ENCODE measurements around the gene CYP2A6.
"Not testable (repeated sequence)": the region's sequence is repeated elsewhere in the genome, so short reads cannot be mapped to it uniquely, and the experiment has no call there.

Gene CYP2A6, protein sequence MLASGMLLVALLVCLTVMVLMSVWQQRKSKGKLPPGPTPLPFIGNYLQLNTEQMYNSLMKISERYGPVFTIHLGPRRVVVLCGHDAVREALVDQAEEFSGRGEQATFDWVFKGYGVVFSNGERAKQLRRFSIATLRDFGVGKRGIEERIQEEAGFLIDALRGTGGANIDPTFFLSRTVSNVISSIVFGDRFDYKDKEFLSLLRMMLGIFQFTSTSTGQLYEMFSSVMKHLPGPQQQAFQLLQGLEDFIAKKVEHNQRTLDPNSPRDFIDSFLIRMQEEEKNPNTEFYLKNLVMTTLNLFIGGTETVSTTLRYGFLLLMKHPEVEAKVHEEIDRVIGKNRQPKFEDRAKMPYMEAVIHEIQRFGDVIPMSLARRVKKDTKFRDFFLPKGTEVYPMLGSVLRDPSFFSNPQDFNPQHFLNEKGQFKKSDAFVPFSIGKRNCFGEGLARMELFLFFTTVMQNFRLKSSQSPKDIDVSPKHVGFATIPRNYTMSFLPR

DNA sequence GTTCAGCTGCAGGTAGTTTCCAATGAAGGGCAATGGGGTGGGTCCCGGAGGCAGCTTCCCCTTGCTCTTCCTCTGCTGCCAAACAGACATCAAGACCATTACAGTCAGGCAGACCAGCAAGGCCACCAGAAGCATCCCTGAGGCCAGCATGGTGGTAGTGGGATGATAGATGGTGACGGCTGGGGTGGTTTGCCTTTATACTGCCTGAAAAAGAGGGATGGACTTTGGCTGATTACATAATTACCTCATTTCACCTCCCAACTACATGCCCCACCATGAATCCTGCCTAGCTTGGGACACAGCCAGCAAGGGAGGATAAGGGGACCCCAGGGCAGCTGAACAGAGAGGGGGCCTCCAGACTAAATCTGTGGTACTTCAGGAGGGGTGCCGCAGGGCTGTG, at the start of gene CYP2A6:
CYP2A6 (minus strand) TSS at position 171 of the 400 bp plus-strand sequence; CDS start at position 150, 21 bp downstream.
- H3K9ac ChIP-seq (ENCODE audit: low read depth in 1 of 2, low read length in 2 of 2); H3K4me3 ChIP-seq (ENCODE audit: low read length in 2 of 2): not testable (repeated sequence)

DNA sequence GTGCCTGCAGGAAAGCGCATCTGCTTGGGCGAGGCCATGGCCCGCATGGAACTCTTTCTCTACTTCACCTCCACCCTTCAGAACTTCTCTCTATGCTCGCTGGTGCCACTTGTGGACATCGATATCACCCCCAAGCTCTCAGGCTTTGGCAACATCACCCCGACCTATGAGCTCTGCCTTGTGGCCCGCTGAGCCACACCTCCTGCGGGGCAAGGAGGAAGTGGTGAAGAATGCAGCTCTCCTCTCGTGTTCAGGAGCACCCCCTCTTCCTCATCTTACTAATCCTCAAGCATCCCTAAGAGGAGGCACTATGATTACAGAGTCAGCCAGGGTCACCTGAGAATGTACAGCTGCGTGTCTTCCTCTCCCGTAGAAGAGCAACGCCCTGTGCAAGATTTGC, 49.7 kb upstream of the CYP2A6 start:
- H3K27ac ChIP-seq (ENCODE audit: low read depth in 2 of 2, low read length in 2 of 2) = not testable (repeated sequence)

More for the DNA sequence above, at the start of gene CYP2A6:
- H3K4me1 ChIP-seq (ENCODE audit: control insufficient read depth in 2 of 2, insufficient read depth in 2 of 2, low read length in 2 of 2); H3K27me3 ChIP-seq (ENCODE audit: control insufficient read depth in 2 of 2, insufficient read depth in 2 of 2, low read length in 2 of 2); H3K9me3 ChIP-seq (ENCODE audit: control insufficient read depth in 2 of 2, low read length in 2 of 2); H3K36me3 ChIP-seq (ENCODE audit: control insufficient read depth in 2 of 2, insufficient read depth in 2 of 2, low read length in 2 of 2); H3K27ac ChIP-seq (ENCODE audit: low read depth in 2 of 2, low read length in 2 of 2): not testable (repeated sequence)

DNA sequence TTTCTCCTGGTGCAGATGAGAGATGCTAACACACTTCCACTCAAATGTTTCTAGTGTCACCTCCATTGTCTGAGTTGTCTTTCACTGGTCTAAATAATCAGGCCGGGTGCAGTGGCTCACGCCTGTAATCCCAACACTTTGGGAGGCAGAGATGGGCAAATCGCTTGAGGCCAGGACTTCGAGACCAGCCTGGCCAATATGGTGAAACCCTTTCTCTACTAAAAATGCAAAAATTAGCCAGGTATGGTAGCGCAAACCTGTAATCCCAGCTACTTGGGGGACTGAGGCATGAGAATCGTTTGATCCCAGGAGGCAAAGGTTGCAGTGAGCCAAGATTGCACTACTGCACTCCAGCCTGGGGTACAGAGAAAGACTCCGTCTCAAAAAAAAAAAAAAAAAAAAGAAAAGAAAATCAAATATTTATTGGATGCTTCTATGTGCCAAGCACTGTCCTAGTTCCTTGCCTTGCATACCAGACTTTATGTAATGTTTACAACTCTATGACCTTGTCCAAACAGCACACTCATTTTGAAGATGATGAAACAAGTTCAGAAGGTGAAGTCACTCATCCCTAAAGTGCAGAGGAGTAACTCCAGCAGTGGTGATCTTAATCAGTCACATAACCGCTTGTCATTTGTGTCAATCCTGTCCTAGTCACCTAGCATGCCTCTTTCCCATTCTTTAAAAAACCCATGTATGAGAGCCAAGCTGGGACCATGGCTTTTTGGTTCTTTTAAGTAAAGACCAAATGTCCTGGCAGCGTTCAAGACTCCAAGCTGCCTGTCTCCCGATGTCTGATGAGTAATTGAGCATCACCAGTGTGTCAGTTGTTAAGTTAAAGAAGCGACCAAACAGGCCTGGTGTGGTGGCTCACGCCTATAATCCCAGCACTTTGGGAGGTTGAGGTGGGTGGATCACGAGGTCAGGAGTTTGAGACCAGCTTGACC, 46.9 kb upstream of the CYP2A6 start:
- H3K4me3 ChIP-seq (ENCODE audit: low read length in 2 of 2); H3K36me3 ChIP-seq (ENCODE audit: control insufficient read depth in 2 of 2, insufficient read depth in 2 of 2, low read length in 2 of 2); H3K9ac ChIP-seq (ENCODE audit: low read depth in 1 of 2, low read length in 2 of 2); H3K27ac ChIP-seq (ENCODE audit: low read depth in 2 of 2, low read length in 2 of 2); H3K27me3 ChIP-seq (ENCODE audit: control insufficient read depth in 2 of 2, insufficient read depth in 2 of 2, low read length in 2 of 2); H3K9me3 ChIP-seq (ENCODE audit: control insufficient read depth in 2 of 2, low read length in 2 of 2); H3K4me1 ChIP-seq (ENCODE audit: control insufficient read depth in 2 of 2, insufficient read depth in 2 of 2, low read length in 2 of 2): not testable (repeated sequence)

More for the DNA sequence above, 49.7 kb upstream of the CYP2A6 start:
- H3K36me3 ChIP-seq (ENCODE audit: control insufficient read depth in 2 of 2, insufficient read depth in 2 of 2, low read length in 2 of 2); H3K27me3 ChIP-seq (ENCODE audit: control insufficient read depth in 2 of 2, insufficient read depth in 2 of 2, low read length in 2 of 2); H3K4me1 ChIP-seq (ENCODE audit: control insufficient read depth in 2 of 2, insufficient read depth in 2 of 2, low read length in 2 of 2); H3K4me3 ChIP-seq (ENCODE audit: low read length in 2 of 2); H3K9me3 ChIP-seq (ENCODE audit: control insufficient read depth in 2 of 2, low read length in 2 of 2); H3K9ac ChIP-seq (ENCODE audit: low read depth in 1 of 2, low read length in 2 of 2): not testable (repeated sequence)

DNA sequence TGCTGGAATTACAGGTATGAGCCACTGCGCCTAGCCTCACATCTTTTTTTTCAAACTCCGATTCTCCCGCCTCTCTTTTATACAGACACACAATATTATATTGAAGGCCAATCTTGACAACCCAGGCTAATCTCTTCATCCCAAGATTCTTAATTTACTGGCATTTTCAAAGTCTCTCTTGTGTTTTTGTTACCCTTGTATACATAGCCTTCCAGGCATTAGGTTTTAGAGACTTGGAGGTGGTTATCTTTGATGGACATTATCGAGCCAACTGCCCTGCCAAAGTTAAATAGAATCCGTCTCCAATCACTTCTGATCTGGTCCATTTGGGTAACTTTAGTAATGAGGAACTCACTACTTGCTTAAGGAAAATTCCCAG, 46.2 kb upstream of the CYP2A6 start:
- Histone ChIP-seq H3K9me3 (ENCODE audit: control insufficient read depth in 2 of 2, low read length in 2 of 2) (no peaks in the 10 kb centered on the region), H3K36me3 (ENCODE audit: control insufficient read depth in 2 of 2, insufficient read depth in 2 of 2, low read length in 2 of 2) (no peaks in the 10 kb centered on the region), H3K9ac (ENCODE audit: low read depth in 1 of 2, low read length in 2 of 2) (no peak overlapping the region), H3K27ac (ENCODE audit: low read depth in 2 of 2, low read length in 2 of 2) (no peak overlapping the region), H3K27me3 (ENCODE audit: control insufficient read depth in 2 of 2, insufficient read depth in 2 of 2, low read length in 2 of 2) (no peaks in the 10 kb centered on the region), H3K4me1 (ENCODE audit: control insufficient read depth in 2 of 2, insufficient read depth in 2 of 2, low read length in 2 of 2) (no peaks in the 10 kb centered on the region), H3K4me3 (ENCODE audit: low read length in 2 of 2) (no peak overlapping the region)

DNA sequence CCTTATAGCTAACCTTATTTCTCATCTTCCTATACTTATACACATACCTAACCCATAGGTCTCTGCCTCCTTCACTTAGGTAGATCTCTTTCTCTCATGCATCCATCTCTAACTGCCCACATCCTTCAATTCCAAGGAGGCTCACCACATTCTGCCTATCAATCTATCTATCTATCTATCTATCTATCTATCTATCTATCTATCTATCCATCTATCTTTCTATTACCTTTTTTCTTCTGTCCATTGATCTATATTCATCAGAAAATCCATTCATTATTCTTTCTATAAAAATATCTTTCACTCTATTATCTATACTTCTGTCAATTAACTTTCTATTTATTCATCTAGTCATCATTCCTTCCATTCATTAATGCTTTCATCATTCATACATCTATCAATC, 42.9 kb upstream of the CYP2A6 start:
- H3K36me3 ChIP-seq (ENCODE audit: control insufficient read depth in 2 of 2, insufficient read depth in 2 of 2, low read length in 2 of 2) = no peaks in the 10 kb centered on the region
- H3K27ac ChIP-seq (ENCODE audit: low read depth in 2 of 2, low read length in 2 of 2) = no peak overlapping the region
- no peak overlapping the region for H3K9ac ChIP-seq (ENCODE audit: low read depth in 1 of 2, low read length in 2 of 2)
- no peaks in the 10 kb centered on the region for H3K27me3 ChIP-seq (ENCODE audit: control insufficient read depth in 2 of 2, insufficient read depth in 2 of 2, low read length in 2 of 2)
- no peaks in the 10 kb centered on the region for H3K9me3 ChIP-seq (ENCODE audit: control insufficient read depth in 2 of 2, low read length in 2 of 2)
- H3K4me1 ChIP-seq (ENCODE audit: control insufficient read depth in 2 of 2, insufficient read depth in 2 of 2, low read length in 2 of 2) = no peaks in the 10 kb centered on the region
- H3K4me3 ChIP-seq (ENCODE audit: low read length in 2 of 2) = no peak overlapping the region

DNA sequence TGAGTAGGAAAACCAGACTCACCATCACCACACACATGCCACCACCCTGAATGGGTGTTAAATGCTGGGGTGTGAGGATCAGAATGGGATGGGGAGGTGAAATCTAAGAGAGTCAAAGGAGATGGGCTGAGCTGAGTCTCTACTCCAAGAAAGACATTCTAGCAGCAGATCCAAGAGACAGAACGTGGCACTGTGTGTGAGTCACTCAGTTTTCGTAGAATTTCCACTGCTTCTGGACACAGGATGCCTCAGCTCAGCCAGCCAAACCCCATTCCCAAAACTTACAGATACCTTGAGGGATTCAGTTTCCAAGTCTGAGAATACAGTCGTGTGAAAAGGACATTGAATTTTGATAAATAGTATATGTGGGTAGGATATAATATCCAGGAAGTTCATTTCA, 39.1 kb upstream of the CYP2A6 start:
- H3K27ac ChIP-seq (ENCODE audit: low read depth in 2 of 2, low read length in 2 of 2) = no peak overlapping the region
- H3K4me3 ChIP-seq (ENCODE audit: low read length in 2 of 2) = no peak overlapping the region
- H3K27me3 ChIP-seq (ENCODE audit: control insufficient read depth in 2 of 2, insufficient read depth in 2 of 2, low read length in 2 of 2) = no peaks in the 10 kb centered on the region
- no peak overlapping the region for H3K9ac ChIP-seq (ENCODE audit: low read depth in 1 of 2, low read length in 2 of 2)
- H3K9me3 ChIP-seq (ENCODE audit: control insufficient read depth in 2 of 2, low read length in 2 of 2) = no peaks in the 10 kb centered on the region
- no peaks in the 10 kb centered on the region for H3K4me1 ChIP-seq (ENCODE audit: control insufficient read depth in 2 of 2, insufficient read depth in 2 of 2, low read length in 2 of 2)
- H3K36me3 ChIP-seq (ENCODE audit: control insufficient read depth in 2 of 2, insufficient read depth in 2 of 2, low read length in 2 of 2) = no peaks in the 10 kb centered on the region

DNA sequence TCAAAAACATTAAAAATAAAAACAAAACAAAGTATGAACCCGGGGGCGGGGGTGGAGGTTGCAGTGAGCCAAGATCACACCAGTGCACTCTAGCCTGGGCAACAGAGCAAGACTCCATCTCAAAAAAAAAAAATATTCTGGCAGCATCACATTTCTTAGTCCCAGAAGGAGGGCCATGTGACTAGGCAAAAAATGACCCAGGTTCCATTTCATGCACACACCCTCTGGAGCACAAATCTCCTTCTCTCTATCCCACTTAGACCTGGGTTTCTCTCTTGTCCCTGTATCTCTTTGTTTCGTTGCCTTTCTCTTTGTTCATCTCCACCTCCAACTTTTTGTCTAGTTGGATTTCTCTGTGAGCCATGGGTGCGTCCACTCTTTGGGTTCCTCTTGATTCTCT, 37.9 kb upstream of the CYP2A6 start:
- Histone ChIP-seq H3K9me3 (ENCODE audit: control insufficient read depth in 2 of 2, low read length in 2 of 2) (no peaks in the 10 kb centered on the region), H3K4me1 (ENCODE audit: control insufficient read depth in 2 of 2, insufficient read depth in 2 of 2, low read length in 2 of 2) (no peaks in the 10 kb centered on the region), H3K4me3 (ENCODE audit: low read length in 2 of 2) (no peak overlapping the region), H3K36me3 (ENCODE audit: control insufficient read depth in 2 of 2, insufficient read depth in 2 of 2, low read length in 2 of 2) (no peaks in the 10 kb centered on the region), H3K9ac (ENCODE audit: low read depth in 1 of 2, low read length in 2 of 2) (no peak overlapping the region), H3K27ac (ENCODE audit: low read depth in 2 of 2, low read length in 2 of 2) (no peak overlapping the region), H3K27me3 (ENCODE audit: control insufficient read depth in 2 of 2, insufficient read depth in 2 of 2, low read length in 2 of 2) (no peaks in the 10 kb centered on the region)

DNA sequence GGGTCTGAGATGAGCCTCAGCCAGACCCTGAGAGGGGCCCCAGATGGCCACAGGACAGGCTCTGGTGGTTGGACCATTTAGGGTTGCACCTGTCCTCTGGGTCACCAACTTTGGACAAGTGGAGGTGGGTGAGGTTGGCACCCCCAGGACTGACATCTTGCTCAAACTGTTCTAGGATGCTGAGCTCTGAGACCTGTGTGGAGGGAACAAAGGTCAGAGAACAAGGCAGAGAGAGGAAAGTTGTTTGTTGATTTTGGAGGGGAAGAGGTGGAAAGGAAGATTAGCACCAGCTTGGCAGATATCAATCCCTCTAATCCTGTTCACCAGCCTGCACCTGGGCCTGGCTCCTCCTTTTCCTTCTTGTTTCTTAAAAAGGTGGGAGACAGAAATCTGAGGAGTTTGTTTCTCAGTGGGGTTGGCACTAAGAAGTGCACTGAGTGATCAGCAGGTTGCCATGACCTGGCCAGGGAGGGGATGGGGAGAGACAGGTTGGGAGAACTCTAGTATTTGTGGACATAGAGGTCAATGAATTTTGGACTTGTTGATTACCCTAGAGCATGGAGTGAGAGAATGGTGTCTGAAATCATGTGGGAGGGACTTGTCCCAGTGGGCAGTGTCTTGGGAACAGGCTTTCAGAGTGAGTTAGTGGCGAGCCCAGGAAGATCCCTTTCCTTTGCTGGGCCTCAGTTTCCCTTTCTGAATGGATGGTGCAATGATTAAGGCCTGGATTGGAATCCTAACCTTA, 34.1 kb upstream of the CYP2A6 start:
- not testable (repeated sequence) for H3K36me3 ChIP-seq (ENCODE audit: control insufficient read depth in 2 of 2, insufficient read depth in 2 of 2, low read length in 2 of 2); H3K4me3 ChIP-seq (ENCODE audit: low read length in 2 of 2); H3K4me1 ChIP-seq (ENCODE audit: control insufficient read depth in 2 of 2, insufficient read depth in 2 of 2, low read length in 2 of 2); H3K27ac ChIP-seq (ENCODE audit: low read depth in 2 of 2, low read length in 2 of 2); H3K9ac ChIP-seq (ENCODE audit: low read depth in 1 of 2, low read length in 2 of 2); H3K9me3 ChIP-seq (ENCODE audit: control insufficient read depth in 2 of 2, low read length in 2 of 2); H3K27me3 ChIP-seq (ENCODE audit: control insufficient read depth in 2 of 2, insufficient read depth in 2 of 2, low read length in 2 of 2)

DNA sequence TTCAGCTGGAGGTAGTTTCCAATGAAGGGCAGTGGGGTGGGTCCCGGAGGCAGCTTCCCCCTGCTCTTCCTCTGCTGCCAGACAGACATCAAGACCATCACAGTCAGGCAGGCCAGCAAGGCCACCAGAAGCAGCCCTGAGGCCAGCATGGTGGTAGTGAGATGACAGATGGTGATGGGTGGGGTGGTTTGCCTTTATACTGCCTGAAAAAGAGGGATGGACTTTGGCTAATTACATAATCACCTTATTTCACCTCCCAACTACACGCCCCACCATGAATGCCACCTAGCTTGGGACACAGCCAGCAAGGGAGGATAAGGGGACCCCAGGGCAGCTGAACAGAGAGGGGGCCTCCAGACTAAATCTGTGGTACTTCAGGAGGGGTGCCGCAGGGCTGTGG, 31.8 kb upstream of the CYP2A6 start, which contains the start of gene CYP2A7:
CYP2A7 (minus strand) TSS at position 170 of the 400 bp plus-strand sequence; CDS start at position 149, 21 bp downstream.
- H3K4me3 ChIP-seq (ENCODE audit: low read length in 2 of 2); H3K9ac ChIP-seq (ENCODE audit: low read depth in 1 of 2, low read length in 2 of 2); H3K27ac ChIP-seq (ENCODE audit: low read depth in 2 of 2, low read length in 2 of 2); H3K4me1 ChIP-seq (ENCODE audit: control insufficient read depth in 2 of 2, insufficient read depth in 2 of 2, low read length in 2 of 2); H3K9me3 ChIP-seq (ENCODE audit: control insufficient read depth in 2 of 2, low read length in 2 of 2); H3K36me3 ChIP-seq (ENCODE audit: control insufficient read depth in 2 of 2, insufficient read depth in 2 of 2, low read length in 2 of 2); H3K27me3 ChIP-seq (ENCODE audit: control insufficient read depth in 2 of 2, insufficient read depth in 2 of 2, low read length in 2 of 2): not testable (repeated sequence)

Measured in mucosa of rectum (tissue), 2 donors.